Muscle of arm (tissue), 12 donors: ENCODE results near the gene CAMK2D. TPM values are rescaled to one million over a fixed set of nuclear protein-coding genes. Genes with fewer than 3 reads are reported as not detected.
"Not testable (repeated sequence)": the region's sequence is repeated elsewhere in the genome, so short reads cannot be mapped to it uniquely, and the experiment has no call there.

Experiments
- DNase-seq: peaks from one replicate; pipeline ENCODE4 v3.0.0-alpha.2; 2013
- polyA plus RNA-seq, 12 donors: library from polyadenylated mRNA; unstranded; fragments of 120-200 nt; gene quantifications; one replicate each; pipeline ENCODE4 v1.2.1, GENCODE V29; 2013; ENCODE audit not compliant: insufficient read length in 12 of 12

The CAMK2D gene
- polyA plus RNA-seq, 12 donors, result 72.6 to 316 (median 190) TPM

GRCh38 chr4:113738251-113738650 lies 23.3 kb downstream of the CAMK2D start:
- DNase-seq, result peak; percentile 18

- DNase-seq, result no peak
Measured at GRCh38 chr4:113733685-113734084, 27.9 kb downstream of the CAMK2D start.

DNA sequence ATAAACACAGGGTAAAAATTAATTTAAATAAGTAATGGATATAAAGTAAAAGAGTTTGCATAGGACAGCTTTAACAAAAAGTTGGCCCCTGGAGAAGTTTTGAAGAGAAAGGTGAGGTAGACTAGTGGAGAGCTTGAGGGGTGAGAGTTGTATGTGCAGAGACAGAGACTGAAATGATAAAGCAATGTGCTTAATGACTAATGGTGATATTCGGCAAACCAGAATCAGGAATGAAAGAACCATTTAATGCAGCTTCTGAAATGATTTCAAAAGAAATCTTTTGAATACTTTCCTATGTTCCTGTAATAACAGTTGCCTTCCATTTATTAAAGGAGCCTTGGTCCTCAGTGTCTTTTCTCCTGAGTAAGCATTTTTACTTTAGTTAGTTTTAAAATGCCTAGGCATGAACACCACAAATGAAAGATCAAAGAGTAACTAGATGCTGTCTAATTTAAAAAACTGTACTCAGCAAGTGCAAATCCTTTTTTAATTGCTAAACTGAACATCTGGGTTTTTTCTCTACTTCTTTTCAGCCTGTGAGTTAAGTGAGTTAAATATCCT lies 28.5 kb downstream of the CAMK2D start:
- DNase-seq, result no peak

DNA sequence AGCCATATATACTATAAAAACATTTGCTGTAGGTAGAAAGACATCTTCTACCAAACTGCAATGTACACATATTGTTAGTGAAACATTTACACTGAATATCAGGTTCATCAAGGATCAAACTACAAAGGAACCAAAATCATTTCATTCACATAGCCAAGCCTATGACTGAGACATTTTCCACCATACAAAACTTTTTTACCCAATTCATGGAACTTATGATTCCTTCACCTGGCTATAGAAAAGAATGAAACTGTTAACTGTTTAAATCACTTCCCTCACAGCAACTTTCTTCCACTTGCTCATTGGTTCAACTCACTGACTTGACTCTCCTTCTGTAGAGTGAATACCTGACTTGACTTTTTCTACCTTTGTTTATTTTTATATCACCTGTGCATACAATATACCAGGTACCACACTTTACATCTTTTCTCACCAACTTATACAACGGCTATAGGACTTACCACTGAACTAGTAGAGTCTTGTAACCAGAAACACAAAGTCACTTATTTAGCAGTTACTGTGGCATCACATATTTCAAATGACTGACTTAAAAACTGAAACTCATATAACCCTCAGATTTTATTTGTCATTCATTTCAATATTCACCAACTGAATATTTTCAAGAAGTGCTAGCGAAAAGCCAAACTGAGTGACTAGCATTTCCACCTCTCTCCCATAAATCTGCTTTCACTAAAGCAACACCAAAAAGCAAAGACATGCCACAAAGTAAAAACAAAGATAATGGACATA lies 30.9 kb downstream of the CAMK2D start:
- DNase-seq, result no peak

DNA sequence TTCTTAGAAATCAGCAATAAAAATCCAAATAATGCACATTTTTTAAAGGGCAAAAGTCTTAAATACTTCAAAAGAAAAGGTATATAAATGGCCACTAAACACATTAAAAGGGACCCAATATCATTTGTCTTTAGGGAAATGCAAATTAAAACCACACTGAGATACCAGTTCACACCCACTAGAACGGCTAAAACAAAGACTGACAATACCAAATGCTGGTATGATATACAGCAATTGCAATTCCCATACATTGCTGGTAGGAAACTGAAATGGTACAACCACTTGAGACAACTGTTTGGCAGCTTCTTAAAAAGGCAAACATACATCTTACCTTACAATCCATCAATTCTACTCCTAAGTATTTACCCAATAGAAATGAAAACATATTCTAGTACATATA lies 33.7 kb downstream of the CAMK2D start:
- no peak for DNase-seq

DNA sequence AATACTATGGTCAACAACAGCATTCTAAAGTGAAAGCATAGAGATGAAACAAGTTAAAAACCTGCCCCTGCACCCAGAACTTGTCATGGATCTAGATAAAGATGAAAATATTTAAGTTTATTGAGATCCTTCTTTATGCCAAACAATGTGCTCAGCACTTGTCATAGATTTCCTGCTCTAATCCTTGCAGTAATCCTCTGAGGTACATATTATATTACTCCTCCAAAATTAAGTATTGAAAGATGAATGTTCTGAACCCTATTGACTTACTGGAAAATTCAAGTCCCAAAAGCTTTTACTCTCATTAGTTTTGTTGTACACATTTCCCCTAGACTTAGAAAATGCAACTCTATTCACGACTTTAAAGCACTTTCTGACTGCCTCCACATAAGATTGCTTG lies 35.6 kb downstream of the CAMK2D start:
- DNase-seq, result peak; percentile 12

GRCh38 chr4:113718252-113718651 lies 43.3 kb downstream of the CAMK2D start:
- DNase-seq, result no peak

GRCh38 chr4:113711883-113712662 lies 49.5 kb downstream of the CAMK2D start:
- DNase-seq, result no peak

- no peak for DNase-seq
Measured at GRCh38 chr4:113708250-113708649, 53.3 kb downstream of the CAMK2D start.

GRCh38 chr4:113707048-113707447 lies 54.5 kb downstream of the CAMK2D start:
- DNase-seq, result no peak

DNA sequence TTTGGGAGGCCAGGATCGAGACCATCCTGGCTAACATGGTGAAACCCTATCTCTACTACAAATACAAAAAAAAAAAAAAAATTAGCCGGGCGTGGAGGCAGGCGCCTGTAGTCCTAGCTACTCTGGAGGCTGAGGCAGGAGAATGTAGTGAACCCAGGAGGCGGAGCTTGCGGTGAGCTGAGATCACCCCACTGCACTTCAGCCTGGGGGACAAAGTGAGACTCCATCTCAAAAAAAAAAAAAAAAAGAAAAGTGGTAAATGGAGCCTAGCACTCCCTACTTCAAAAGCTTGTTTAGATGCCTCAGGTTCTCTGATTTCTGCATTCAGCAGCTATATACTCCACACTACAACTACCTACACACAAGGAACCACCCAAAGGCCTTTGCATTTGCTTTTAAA lies 56.4 kb downstream of the CAMK2D start:
- not testable (repeated sequence) for DNase-seq

DNA sequence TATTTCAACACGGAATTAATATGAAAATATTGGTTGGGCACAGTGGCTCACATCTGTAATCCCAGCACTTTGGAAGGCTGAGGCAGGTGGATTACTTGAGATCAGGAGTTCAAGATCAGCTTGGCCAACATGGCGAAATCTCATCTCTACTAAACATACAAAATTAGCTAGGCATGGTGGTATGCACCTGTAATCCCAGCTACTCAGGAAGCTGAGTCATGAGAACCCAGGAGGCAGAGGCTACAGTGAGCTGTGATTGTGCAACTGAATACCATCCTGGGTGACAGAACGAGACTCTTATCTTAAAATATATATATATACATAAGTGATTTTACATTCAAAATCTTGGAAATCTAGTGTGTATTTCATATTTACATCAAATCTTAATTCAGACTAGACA lies 58.9 kb downstream of the CAMK2D start:
- not testable (repeated sequence) for DNase-seq

- DNase-seq, result no peak
Measured at GRCh38 chr4:113701169-113701568, 60.4 kb downstream of the CAMK2D start.

GRCh38 chr4:113700602-113701150 lies 60.9 kb downstream of the CAMK2D start:
- no peak for DNase-seq

- DNase-seq, result no peak
Measured at GRCh38 chr4:113699772-113700171, 61.8 kb downstream of the CAMK2D start.

DNA sequence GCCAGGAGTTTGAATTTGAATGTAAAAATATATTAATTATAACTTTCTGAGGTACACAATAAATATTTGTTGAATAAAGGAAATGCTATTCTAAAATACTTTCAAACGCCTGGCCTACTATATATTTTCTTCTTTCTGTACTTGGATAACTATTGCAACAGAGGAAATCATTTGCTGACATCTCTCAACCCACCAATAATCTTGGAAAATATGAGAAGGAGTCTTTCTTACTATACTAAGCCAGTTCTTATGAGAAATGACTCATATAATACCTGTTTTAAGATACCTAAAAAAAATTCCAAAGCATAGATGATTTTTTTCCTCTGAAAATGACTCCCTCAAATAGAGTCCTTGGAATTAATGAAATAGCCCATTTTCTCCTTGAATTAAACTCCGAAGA lies 64.1 kb downstream of the CAMK2D start:
- DNase-seq, result no peak

GRCh38 chr4:113695328-113696169 lies 66.0 kb downstream of the CAMK2D start:
- DNase-seq, result no peak

DNA sequence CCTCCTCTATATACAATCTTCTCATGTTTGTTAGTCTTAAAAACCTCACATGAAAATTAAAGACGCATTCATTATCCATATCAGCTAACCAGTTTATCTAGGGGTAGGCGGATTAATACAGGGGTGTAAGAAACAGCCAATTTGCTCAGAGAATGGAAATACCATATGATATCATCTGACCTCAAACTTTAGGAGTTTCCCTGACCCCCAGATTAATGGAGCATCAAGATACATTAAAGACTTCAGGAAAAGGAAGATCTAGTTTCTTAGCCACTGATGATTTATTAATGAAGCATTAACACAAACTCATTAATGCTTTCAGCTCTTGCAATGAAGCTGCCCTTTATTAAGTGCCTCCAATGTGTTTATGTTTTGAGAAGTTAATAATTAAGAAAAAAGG lies 67.5 kb downstream of the CAMK2D start:
- DNase-seq, result no peak

DNA sequence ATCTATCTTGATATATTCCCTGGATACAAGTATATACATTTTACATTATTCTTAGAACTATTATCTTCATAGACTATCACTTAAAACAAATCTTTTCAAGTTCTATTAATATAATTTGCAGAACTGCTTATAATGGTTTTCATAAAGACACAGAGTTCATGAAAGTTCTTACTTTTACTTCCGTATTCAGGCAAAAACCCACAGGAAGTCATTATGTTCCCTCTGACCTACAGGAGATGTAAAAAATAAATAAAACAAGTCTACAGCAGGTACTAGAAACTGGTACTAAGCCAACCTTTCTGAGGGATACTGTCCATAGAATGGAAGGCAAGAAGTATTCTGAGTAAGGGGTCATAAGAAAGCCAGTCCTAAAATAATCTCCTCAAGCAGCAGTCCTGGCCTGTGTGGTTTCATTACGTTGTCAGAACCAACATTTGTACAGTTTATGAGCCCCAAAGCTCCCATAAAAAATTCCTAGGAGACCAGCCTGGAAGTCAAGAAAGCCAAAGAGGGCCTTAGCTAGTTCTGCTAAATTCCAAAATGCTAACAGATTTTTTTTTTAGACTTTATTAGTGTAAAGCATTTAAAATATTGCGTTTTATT lies 68.6 kb downstream of the CAMK2D start:
- peak; percentile 27 for DNase-seq

DNA sequence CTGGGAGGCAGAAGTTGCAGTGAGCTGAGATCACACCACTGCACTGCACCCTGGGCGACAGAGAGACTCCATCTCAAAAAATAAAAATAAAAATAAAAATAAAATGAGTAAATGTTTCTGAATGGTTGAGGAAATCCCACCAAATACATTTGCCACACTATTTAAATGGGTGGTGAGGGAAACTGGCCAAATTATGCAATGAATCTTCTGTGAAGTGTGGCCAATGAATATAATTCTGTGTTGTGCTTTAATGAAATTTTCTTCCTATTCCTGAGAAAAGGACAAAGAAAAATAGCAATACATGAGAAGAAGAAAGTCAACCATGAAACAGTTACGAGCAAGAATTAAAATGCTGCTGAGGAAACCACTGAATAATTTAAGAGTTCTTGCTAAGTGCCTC lies 69.9 kb downstream of the CAMK2D start:
- DNase-seq, result no peak

DNA sequence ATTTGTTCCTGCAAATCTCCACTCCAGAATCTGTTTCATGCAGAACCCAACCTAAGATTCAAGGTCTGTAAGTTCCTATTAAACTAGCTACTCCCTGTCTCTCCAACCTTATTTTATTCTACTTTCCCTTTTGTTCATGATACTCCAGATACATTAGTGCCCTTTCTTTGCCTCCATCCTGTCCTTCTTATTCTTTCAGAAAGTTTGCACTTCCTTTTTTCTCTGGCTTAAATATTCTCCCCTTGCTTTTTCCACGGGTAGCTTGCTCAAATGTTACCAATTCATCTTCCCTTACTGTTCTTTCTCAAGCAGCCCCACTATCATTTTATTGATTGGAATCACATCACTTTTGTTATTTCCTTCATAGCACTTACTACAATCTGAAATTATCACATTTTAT lies 72.1 kb downstream of the CAMK2D start:
- no peak for DNase-seq
